ENCODE results near the gene TPM3. TPM values are rescaled to one million over a fixed set of nuclear protein-coding genes. Genes with fewer than 3 reads are reported as not detected.

TPM3 gene
- total and polyA plus RNA-seq, 9 of the 15 experiments (the other 6 are each of a cell fraction or from before 2014, with no cell fraction given) = 202 to 604 (median 421) TPM

DNA sequence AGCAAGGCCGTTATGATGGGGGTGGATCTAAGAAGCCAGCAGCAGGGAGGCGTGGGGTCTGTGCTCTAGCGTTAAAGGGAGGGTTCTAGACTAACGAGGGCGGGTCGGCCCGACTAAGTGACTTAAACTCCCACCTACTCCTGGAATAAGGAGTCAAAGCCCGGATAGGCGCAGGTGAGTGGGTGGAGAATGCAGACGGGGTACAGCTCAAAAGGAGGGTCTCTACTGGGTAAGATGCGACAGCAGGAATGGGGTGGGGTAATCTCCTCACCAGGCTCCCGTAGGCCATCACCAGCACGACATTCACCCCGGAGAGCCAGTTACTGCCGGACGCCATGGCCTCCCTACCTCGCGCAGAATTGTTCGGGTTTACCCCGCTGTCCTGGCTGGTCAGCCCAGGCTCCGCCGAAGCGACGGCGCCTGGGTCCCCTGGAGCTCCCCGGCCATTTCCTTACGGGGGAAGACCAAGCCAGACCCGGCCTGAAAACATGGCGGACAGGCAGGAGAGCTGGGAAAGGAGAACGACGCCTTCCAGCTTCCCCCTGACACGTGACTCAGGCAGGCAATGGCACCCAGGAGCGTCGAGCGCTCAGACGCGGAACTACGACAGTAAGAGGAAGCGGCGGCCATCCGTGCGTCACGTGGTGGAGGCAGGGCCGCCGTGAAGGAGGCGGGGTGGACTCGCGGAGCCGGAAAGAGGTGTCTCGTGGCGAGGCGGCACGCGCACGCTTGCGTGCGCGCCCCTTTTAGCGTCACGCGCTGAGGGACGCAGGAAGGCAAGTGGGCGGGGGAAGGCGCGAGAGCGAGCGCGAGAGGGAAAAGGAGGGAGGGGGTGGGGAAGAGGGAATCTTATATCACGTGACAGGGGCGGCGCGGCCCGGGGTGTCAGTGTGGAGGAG, 28.4 kb upstream of the TPM3 start, which contains the start of gene UBAP2L (continued):
- no peak; a peak in 1 of 4 replicates for TF ChIP-seq RCOR1 (IDR thresholded peaks at IDR 0.05; ENCODE audit: borderline replicate concordance in 1 of 2, low read depth in 2 of 2, low read length in 2 of 2)
- TF ChIP-seq SUPT5H (IDR thresholded peaks at IDR 0.05) = peak; percentile 89
- TF ChIP-seq, protein P1, sequence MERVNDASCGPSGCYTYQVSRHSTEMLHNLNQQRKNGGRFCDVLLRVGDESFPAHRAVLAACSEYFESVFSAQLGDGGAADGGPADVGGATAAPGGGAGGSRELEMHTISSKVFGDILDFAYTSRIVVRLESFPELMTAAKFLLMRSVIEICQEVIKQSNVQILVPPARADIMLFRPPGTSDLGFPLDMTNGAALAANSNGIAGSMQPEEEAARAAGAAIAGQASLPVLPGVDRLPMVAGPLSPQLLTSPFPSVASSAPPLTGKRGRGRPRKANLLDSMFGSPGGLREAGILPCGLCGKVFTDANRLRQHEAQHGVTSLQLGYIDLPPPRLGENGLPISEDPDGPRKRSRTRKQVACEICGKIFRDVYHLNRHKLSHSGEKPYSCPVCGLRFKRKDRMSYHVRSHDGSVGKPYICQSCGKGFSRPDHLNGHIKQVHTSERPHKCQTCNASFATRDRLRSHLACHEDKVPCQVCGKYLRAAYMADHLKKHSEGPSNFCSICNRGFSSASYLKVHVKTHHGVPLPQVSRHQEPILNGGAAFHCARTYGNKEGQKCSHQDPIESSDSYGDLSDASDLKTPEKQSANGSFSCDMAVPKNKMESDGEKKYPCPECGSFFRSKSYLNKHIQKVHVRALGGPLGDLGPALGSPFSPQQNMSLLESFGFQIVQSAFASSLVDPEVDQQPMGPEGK (CRISPR knock-in tag; IDR thresholded peaks at IDR 0.05; ENCODE audit: borderline replicate concordance) = no peak
- peak in 1 of 2 experiments; percentile 28; a peak in 1 of 4 replicates for TF ChIP-seq TEAD1 (CRISPR knock-in tag; IDR thresholded peaks at IDR 0.05)
- TF ChIP-seq TCFL5 (CRISPR knock-in tag; conservative IDR thresholded peaks at IDR 0.05) = no peak
- peak; percentile 75; the same call in 1 of the 2 replicates for TF ChIP-seq MXI1 (IDR thresholded peaks at IDR 0.05; ENCODE audit: low read depth, low read length)
- no peak for TF ChIP-seq ZNF280B (CRISPR knock-in tag; IDR thresholded peaks at IDR 0.05)
- no peak for TF ChIP-seq KDM1A (IDR thresholded peaks at IDR 0.05)
- TF ChIP-seq ZNF785 (CRISPR knock-in tag; IDR thresholded peaks at IDR 0.05) = no peak
- no peak for TF ChIP-seq ZNF695 (CRISPR knock-in tag; IDR thresholded peaks at IDR 0.05)
- TF ChIP-seq MTA3 (IDR thresholded peaks at IDR 0.05; ENCODE audit: borderline replicate concordance) = peak; percentile 69; the same call in 1 of the 2 replicates
- peak; percentile 78 for TF ChIP-seq TAF1 (IDR thresholded peaks at IDR 0.05; ENCODE audit: control insufficient read depth, extremely low read depth, insufficient read depth, low read length, severe bottlenecking)
- peak; percentile 96 for TF ChIP-seq CXXC5 (CRISPR knock-in tag; IDR thresholded peaks at IDR 0.05)
- TF ChIP-seq KLF1 (tag; IDR thresholded peaks at IDR 0.05) = no peak
- no peak for TF ChIP-seq ZNF717 (CRISPR knock-in tag; IDR thresholded peaks at IDR 0.05)
- TF ChIP-seq SMARCC2 (IDR thresholded peaks at IDR 0.05; ENCODE audit: low read depth) = peak; percentile 40; the same call in 1 of the 2 replicates
- peak; percentile 58 for TF ChIP-seq ASH1L (IDR thresholded peaks at IDR 0.05; ENCODE audit: borderline replicate concordance, low read depth, partially characterized antibody)
- no peak for TF ChIP-seq NFXL1 (CRISPR knock-in tag; IDR thresholded peaks at IDR 0.05)
- no peak for TF ChIP-seq PRPF4 (IDR thresholded peaks at IDR 0.05; ENCODE audit: insufficient read depth, low read depth, low read length, poor library complexity, severe bottlenecking)
- TF ChIP-seq NR2C1 (IDR thresholded peaks at IDR 0.05) = peak; percentile 42; the same call in 1 of the 2 replicates
- peak; percentile 50; the same call in 1 of the 2 replicates for TF ChIP-seq NR2C1 (tag; IDR thresholded peaks at IDR 0.05)
- no peak for TF ChIP-seq ZFP91 (CRISPR knock-in tag; IDR thresholded peaks at IDR 0.05)
- no peak for TF ChIP-seq DACH1 (IDR thresholded peaks at IDR 0.05; ENCODE audit: partially characterized antibody)

All from K562 (cell line).